Brain microvascular endothelial cell (primary cell): ENCODE data around the gene GSN.

ENCODE experiments used
- DNase-seq: peaks from one replicate; pipeline ENCODE4 v3.0.0-alpha.2; 2020
- H3K27ac ChIP-seq: fragments of 250-450 bp; sonication (Bioruptor Pico); 2 replicates; pipeline ENCODE4 v1.5.1; 2020; ENCODE audit warnings: mild to moderate bottlenecking, moderate library complexity
- H3K27me3 ChIP-seq: fragments of 250-450 bp; sonication (Bioruptor Pico); replicated peaks from 2 replicates; pipeline ENCODE4 v1.5.1; 2020; ENCODE audit warnings: mild to moderate bottlenecking
- H3K36me3 ChIP-seq: fragments of 250-450 bp; sonication (Bioruptor Pico); replicated peaks from 2 replicates; pipeline ENCODE4 v1.5.1; 2020; ENCODE audit warnings: mild to moderate bottlenecking
- H3K4me3 ChIP-seq: 2 replicates; pipeline ENCODE4 v1.5.1; 2011; ENCODE audit warnings: low read depth, mild to moderate bottlenecking, control low read depth, low read length, moderate library complexity
- in situ Hi-C: cut with HindIII; loops from 2 replicates; pipeline ENCODE4 v1.10.0; 2017; ENCODE audit warnings: low sequenced_read_pairs, low pct_ligation_motif_present
- TF ChIP-seq, protein P1 (sequence below): IDR thresholded peaks from 2 replicates; pipeline ENCODE4 v1.5.1; 2011; ENCODE audit warnings: low read depth, mild to moderate bottlenecking, moderate library complexity, low read length, control low read depth, inconsistent platforms; ENCODE audit errors: missing control alignments

GSN gene

DNA sequence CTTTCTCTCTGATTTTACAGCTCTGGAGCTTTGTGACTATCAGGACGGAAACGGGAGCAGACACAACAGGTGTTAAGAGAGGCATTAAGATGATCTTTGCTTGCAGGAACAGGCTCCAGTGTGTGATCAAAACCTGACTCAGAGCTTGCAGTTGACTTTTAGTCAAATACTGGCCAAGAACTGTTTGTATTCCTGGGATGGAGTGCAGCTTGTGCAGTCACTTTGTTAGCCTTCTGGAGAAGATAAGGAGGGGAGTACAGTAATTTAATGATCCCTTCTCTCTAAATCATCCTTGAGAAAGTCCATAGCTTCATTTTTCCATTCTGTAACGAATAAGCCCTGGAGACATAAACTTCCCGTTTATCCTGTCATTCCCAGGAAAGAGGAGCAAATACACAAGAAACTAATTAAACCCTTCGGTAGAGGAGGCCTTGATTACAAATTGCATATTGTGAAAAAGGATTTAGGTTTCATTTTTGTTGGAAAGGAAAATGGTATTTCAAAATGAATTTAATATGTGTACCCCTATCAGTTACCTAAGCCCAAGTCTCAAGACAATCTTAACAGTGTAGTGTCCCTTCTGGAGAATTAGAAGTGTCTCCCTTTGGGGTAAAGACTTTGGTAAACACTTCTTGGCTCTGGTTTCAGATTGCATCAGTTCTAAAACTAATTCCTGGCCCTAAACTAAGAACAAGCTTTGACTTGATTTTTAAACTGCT lies 105.2 kb downstream of the GSN start:
- TF ChIP-seq, protein P1, sequence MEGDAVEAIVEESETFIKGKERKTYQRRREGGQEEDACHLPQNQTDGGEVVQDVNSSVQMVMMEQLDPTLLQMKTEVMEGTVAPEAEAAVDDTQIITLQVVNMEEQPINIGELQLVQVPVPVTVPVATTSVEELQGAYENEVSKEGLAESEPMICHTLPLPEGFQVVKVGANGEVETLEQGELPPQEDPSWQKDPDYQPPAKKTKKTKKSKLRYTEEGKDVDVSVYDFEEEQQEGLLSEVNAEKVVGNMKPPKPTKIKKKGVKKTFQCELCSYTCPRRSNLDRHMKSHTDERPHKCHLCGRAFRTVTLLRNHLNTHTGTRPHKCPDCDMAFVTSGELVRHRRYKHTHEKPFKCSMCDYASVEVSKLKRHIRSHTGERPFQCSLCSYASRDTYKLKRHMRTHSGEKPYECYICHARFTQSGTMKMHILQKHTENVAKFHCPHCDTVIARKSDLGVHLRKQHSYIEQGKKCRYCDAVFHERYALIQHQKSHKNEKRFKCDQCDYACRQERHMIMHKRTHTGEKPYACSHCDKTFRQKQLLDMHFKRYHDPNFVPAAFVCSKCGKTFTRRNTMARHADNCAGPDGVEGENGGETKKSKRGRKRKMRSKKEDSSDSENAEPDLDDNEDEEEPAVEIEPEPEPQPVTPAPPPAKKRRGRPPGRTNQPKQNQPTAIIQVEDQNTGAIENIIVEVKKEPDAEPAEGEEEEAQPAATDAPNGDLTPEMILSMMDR: no peak
- no peaks in the 10 kb centered on the region for H3K27me3 ChIP-seq
- in situ Hi-C loops: no loop called here
- no peaks in the 10 kb centered on the region for H3K36me3 ChIP-seq
- DNase-seq: no peak
- no peak overlapping the region for H3K4me3 ChIP-seq
- H3K27ac ChIP-seq: no peak overlapping the region

- no peak overlapping the region for H3K4me3 ChIP-seq
- no peaks in the 10 kb centered on the region for H3K36me3 ChIP-seq
- TF ChIP-seq, protein P1: peak; percentile 1
- H3K27ac ChIP-seq: no peak overlapping the region
- in situ Hi-C loops: no loop called here
- H3K27me3 ChIP-seq: no peaks in the 10 kb centered on the region
- no peak for DNase-seq
Observed at GRCh38 chr9:121376214-121376830, 108.4 kb downstream of the GSN start.

DNA sequence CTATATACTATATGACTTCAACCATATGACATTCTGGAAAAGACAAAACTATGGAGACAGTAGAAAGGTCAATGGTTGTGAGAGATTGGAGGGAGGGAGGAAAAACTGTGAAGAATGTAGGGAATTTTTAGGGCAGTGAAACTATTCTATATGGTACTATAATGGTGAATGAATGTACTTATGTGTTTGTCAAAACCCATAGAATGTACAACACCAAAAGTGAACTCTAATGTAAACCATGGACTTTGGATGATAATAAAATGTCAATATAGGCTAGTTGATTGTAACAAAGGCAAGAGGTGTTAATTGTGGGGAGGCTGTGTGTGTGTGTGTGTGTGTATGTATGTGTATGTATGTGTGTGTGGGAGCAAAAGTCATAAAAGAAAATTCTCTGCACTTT lies 112.9 kb downstream of the GSN start:
- Histone ChIP-seq H3K36me3 (no peaks in the 10 kb centered on the region), H3K27ac (no peak overlapping the region), H3K27me3 (no peaks in the 10 kb centered on the region), H3K4me3 (no peak overlapping the region)
- TF ChIP-seq, protein P1: no peak
- in situ Hi-C loops: no loop called here
- DNase-seq: no peak
